Tibial artery (tissue), 4 donors: Measurements from ENCODE around the gene NECAB3.

Experiments used
- DNase-seq, 2 donors: peaks; one replicate each; pipeline ENCODE4 v3.0.0-alpha.2; 2019
- H3K27ac ChIP-seq, 2 donors: fragments of 200-600 bp; sonication (generic) in 1 of 2; 1 replicate in 1 of 2; 2 replicates in 1 of 2; pipeline ENCODE4 v1.5.1; 2018 to 2019; ENCODE audit warnings: mild to moderate bottlenecking in 1 of 2
- H3K27me3 ChIP-seq, 2 donors: fragments of 200-600 bp; sonication (generic) in 1 of 2; one replicate each; pipeline versions ENCODE4 v1.5.1 to v1.6.0; 2016 to 2019
- H3K36me3 ChIP-seq, 3 donors: fragments of 200-600 bp; sonication (generic) in 2 of 3; one replicate each; pipeline ENCODE4 v1.5.1; 2016 to 2019; ENCODE audit warnings: mild to moderate bottlenecking in 2 of 3
- H3K4me1 ChIP-seq, 4 donors: fragments of 200-600 bp; sonication (generic) in 2 of 4; 1 replicate in 3 of 4; 2 replicates in 1 of 4; pipeline ENCODE4 v1.5.1; 2016 to 2019
- H3K4me3 ChIP-seq, 2 donors: fragments of 200-600 bp; sonication (generic) in 1 of 2; 1 replicate in 1 of 2; 2 replicates in 1 of 2; pipeline ENCODE4 v1.5.1; 2018 to 2019; ENCODE audit warnings: mild to moderate bottlenecking in 2 of 2
- H3K9me3 ChIP-seq, 3 donors: fragments of 200-600 bp; sonication (generic) in 1 of 3; one replicate each; pipeline ENCODE4 v1.5.1; 2016 to 2019
- intact Hi-C: fragments of 100-400 bp; cut with DNase I; formaldehyde crosslinking; loops from one replicate; pipeline ENCODE4 v1.15.0; 2023; ENCODE audit warnings: low total_unique reads
- TF ChIP-seq, protein P1 (sequence below), 2 experiments: fragments of 200-600 bp in 1 of 2; fragments of 450-650 bp in 1 of 2; IDR thresholded peaks; one replicate each; pipeline ENCODE4 v1.5.1; 2017 to 2019; ENCODE audit warnings: antibody characterized with exemption in 2 of 2, mild to moderate bottlenecking in 1 of 2, moderate library complexity in 1 of 2

NECAB3 gene

DNA sequence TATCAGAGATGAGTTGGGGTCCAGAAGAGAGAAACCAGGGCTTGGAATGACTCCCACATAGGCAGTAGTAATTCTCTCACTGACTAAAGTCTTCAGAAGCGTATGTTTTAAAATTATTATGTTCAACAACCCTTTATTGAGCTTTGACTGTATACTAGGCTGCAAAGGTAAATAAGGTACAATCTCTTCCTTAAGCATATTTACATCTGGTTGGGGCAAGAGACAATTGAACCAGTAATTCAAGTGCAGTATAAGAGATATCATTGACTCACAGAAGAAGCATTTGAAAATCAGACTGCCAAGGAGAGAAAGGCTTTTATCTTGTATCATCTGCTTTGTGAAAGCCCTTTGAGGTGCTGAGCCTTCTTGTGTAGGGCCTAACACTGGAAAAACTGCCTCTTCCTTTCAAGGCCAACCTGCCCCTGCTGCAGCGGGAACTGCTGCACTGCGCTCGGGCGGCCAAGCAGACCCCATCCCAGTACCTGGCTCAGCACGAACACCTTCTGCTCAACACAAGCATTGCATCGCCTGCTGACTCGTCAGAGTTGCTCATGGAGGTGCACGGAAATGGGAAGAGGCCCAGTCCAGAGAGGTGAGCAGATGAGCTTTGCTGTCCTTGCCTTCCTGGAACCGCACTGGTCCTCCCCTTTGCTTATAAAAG lies 51.4 kb downstream of the NECAB3 start:
- DNase-seq: no peak
- Histone ChIP-seq H3K4me1 (no peaks in the 10 kb centered on the region), H3K27me3 (no peaks in the 10 kb centered on the region), H3K27ac (no peak overlapping the region), H3K36me3 (peaks cover 23 to 62% (median 49%) of the 10 kb centered on the region in 3 donors), H3K4me3 (no peak overlapping the region), H3K9me3 (no peaks in the 10 kb centered on the region)
- intact Hi-C loops: no loop called here
- TF ChIP-seq, protein P1, sequence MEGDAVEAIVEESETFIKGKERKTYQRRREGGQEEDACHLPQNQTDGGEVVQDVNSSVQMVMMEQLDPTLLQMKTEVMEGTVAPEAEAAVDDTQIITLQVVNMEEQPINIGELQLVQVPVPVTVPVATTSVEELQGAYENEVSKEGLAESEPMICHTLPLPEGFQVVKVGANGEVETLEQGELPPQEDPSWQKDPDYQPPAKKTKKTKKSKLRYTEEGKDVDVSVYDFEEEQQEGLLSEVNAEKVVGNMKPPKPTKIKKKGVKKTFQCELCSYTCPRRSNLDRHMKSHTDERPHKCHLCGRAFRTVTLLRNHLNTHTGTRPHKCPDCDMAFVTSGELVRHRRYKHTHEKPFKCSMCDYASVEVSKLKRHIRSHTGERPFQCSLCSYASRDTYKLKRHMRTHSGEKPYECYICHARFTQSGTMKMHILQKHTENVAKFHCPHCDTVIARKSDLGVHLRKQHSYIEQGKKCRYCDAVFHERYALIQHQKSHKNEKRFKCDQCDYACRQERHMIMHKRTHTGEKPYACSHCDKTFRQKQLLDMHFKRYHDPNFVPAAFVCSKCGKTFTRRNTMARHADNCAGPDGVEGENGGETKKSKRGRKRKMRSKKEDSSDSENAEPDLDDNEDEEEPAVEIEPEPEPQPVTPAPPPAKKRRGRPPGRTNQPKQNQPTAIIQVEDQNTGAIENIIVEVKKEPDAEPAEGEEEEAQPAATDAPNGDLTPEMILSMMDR (IDR thresholded peaks at IDR 0.05): no peak

DNA sequence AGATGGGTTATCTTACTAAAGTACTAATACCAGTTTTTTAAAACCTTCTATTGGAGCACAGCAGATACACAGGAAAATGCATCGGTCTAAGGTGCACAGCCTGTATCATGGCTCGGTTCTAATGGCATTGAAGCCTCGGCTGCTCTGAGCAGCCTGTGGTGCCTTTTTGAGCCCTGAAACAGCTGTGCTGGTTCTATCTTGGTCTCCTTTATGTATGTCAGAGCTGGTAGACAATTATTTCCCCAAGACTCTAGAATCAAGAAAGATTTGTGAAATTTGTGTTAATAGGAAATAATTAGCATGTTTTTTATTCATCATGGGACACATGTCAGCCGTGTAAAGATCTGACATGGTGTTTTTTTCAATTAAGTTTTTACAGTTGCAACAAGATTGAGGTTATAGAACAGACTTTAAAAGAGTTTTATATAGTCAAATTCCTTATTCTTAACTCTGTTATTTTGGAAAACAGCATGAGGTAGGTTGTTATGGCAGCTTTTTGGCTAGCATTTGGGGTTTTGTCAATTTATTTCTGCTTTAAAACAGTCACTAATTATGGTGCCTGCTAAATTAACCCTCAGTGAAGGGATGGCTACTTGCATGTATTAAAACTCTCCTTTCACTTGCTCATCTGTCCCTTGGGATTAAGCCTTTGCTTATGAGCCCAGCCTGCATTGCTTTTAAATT lies 52.4 kb downstream of the NECAB3 start:
- H3K27ac ChIP-seq: no peak overlapping the region
- H3K27me3 ChIP-seq: no peaks in the 10 kb centered on the region
- TF ChIP-seq, protein P1 (IDR thresholded peaks at IDR 0.05): no peak
- peaks cover 23 to 55% (median 40%) of the 10 kb centered on the region in 3 donors for H3K36me3 ChIP-seq
- H3K4me1 ChIP-seq: no peaks in the 10 kb centered on the region
- intact Hi-C loops: no loop called here
- H3K9me3 ChIP-seq: no peaks in the 10 kb centered on the region
- no peak for DNase-seq
- H3K4me3 ChIP-seq: no peak overlapping the region

DNA sequence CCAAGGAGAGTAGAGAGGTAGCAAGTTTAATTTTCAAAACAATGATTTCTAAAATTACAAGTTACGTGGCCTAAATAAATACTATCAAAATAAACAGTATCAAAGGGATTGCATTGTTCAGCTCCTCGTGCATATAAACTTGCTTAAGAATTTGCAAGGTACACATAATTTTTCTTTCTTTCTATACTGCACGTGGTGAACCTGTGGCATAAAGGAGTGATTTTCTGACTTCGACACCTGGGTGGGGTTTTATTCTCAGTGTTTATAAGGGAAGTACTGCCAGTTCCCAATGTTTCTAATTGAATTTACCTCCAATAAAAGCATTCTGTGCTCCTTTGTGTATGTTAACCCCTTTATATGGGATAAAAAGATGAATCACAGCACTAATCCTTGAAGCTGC lies 62.2 kb downstream of the NECAB3 start:
- Histone ChIP-seq H3K27me3 (no peaks in the 10 kb centered on the region), H3K36me3 (peaks cover 57 to 78% (median 64%) of the 10 kb centered on the region in 3 donors), H3K4me3 (no peak overlapping the region), H3K9me3 (no peaks in the 10 kb centered on the region), H3K4me1 (no peaks in the 10 kb centered on the region), H3K27ac (no peak overlapping the region)
- TF ChIP-seq, protein P1 (IDR thresholded peaks at IDR 0.05): no peak
- DNase-seq: no peak
- intact Hi-C loops: no loop called here

DNA sequence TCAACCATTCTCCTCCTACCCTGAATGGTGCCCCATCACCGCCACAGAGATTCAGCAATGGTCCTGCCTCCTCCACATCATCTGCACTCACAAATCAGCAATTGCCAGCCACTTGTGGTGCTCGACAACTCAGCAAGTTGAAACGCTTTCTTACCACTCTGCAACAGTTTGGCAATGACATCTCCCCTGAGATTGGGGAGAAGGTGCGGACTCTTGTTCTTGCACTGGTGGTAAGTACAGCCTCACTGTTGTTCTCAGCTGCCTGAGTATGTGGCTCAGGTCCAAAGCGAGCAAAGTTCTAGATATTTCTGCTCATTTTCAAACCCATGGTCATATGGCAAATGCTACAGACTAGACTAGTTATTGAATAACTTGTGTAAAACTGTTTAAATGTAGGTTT lies 63.1 kb downstream of the NECAB3 start:
- Histone ChIP-seq H3K9me3 (no peaks in the 10 kb centered on the region), H3K27me3 (no peaks in the 10 kb centered on the region), H3K36me3 (peaks cover 63 to 81% (median 63%) of the 10 kb centered on the region in 3 donors), H3K4me3 (no peak overlapping the region), H3K27ac (no peak overlapping the region), H3K4me1 (no peaks in the 10 kb centered on the region)
- DNase-seq: no peak
- TF ChIP-seq, protein P1 (IDR thresholded peaks at IDR 0.05): no peak
- intact Hi-C loops: no loop called here

DNA sequence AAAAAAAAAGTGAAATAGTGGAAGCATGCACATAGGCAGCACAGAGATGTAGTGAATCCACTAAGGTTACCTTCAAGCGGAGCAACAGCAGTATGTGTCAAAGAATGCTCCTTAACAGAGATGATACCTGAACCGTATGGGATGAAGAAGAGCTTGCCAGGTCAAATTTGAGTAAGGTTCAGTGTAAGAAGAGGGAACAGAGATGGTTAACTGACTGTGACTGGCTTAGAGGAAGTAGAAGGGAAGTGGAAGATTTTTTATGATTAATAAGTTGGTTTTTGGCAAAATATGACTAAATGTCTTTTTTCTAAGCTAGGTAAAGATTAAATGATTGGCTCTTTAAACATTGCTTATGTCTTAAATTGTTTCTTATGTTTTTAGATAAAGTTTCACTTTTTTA lies 64.7 kb downstream of the NECAB3 start:
- TF ChIP-seq, protein P1 (IDR thresholded peaks at IDR 0.05): no peak
- Histone ChIP-seq H3K9me3 (no peaks in the 10 kb centered on the region), H3K27me3 (no peaks in the 10 kb centered on the region), H3K4me3 (no peak overlapping the region), H3K27ac (no peak overlapping the region), H3K36me3 (peaks cover 48 to 68% (median 56%) of the 10 kb centered on the region in 3 donors), H3K4me1 (no peaks in the 10 kb centered on the region)
- DNase-seq: no peak
- intact Hi-C loops: no loop called here
